Heart left ventricle (tissue), 16 donors: ENCODE data around the gene CASK. TPM values are rescaled to one million over a fixed set of nuclear protein-coding genes. Genes with fewer than 3 reads are reported as not detected.

Source experiments
- ATAC-seq, 4 donors: fragments of 200-7000 bp; cut with Tn5 transposase; one replicate each; pipeline ENCODE4 v1.9.1; 2020 to 2022; ENCODE audit warnings: moderate library complexity in 4 of 4, mild to moderate bottlenecking in 3 of 4, moderate number of reproducible peaks in 1 of 4
- DNase-seq, 5 donors: peaks; one replicate each; pipeline ENCODE4 v3.0.0-alpha.2; 2020
- H3K27ac ChIP-seq, 12 donors: fragments of 200-600 bp; sonication (generic) in 4 of 12; one replicate each; pipeline versions ENCODE4 v1.5.0 to v1.8.0; 2016 to 2022; ENCODE audit warnings: mild to moderate bottlenecking in 2 of 12
- H3K27me3 ChIP-seq, 9 donors: fragments of 200-600 bp; sonication (generic) in 2 of 9; one replicate each; pipeline versions ENCODE4 v1.5.1 to v1.8.0; 2016 to 2022; ENCODE audit warnings: mild to moderate bottlenecking in 3 of 9
- H3K36me3 ChIP-seq, 9 donors: fragments of 200-600 bp; sonication (generic) in 2 of 9; one replicate each; pipeline versions ENCODE4 v1.5.0 to v1.8.0; 2018 to 2022; ENCODE audit warnings: mild to moderate bottlenecking in 2 of 9
- H3K4me1 ChIP-seq, 12 donors: fragments of 200-600 bp; sonication (generic) in 4 of 12; one replicate each; pipeline versions ENCODE4 v1.5.0 to v1.8.0; 2016 to 2022; ENCODE audit warnings: mild to moderate bottlenecking in 3 of 12
- H3K4me3 ChIP-seq, 12 donors: fragments of 200-600 bp; sonication (generic) in 4 of 12; one replicate each; pipeline versions ENCODE4 v1.5.0 to v1.8.0; 2017 to 2022; ENCODE audit warnings: mild to moderate bottlenecking in 9 of 12, moderate library complexity in 4 of 12
- H3K9me3 ChIP-seq, 12 donors: fragments of 200-600 bp; sonication (generic) in 4 of 12; one replicate each; pipeline versions ENCODE4 v1.5.0 to v1.8.0; 2016 to 2022; ENCODE audit warnings: mild to moderate bottlenecking in 1 of 12
- CTCF ChIP-seq, 12 donors: fragments of 200-600 bp; sonication (generic) in 4 of 12; IDR thresholded peaks; one replicate each; pipeline versions ENCODE4 v1.5.0 to v1.8.0; 2018 to 2022; ENCODE audit warnings: antibody characterized with exemption in 12 of 12, mild to moderate bottlenecking in 5 of 12
- POLR2A ChIP-seq, 2 donors: fragments of 450-650 bp; IDR thresholded peaks; one replicate each; pipeline ENCODE4 v1.6.1; 2017; ENCODE audit warnings: antibody characterized with exemption in 2 of 2, mild to moderate bottlenecking in 2 of 2, moderate library complexity in 2 of 2
- WGBS, 4 donors: extraction: QIAGEN DNeasy Blood & Tissue Kit in 2 of 4; methylation state at CpG; one replicate each; pipeline versions ENCODE4 v1.1.5 to v1.1.7; 2013 to 2018; 5-methylcytosine and 5-hydroxymethylcytosine counted together
- intact Hi-C, 10 donors: fragments of 100-400 bp; cut with DNase I; formaldehyde crosslinking; loops; one replicate each; pipeline versions ENCODE4 v1.11.1 to v1.14.2; 2022
- polyA plus RNA-seq, 2 donors: library from polyadenylated mRNA; stranded (reverse); fragments of 200-250 nt; gene quantifications; one replicate each; pipeline ENCODE4 v1.2.3, GENCODE V29; 2013
- total RNA-seq, 9 donors: library from RNA; depleted of rRNA in 2 of 9; stranded (reverse); fragments of >200 nt in 2 of 9; fragmentation: NEBNext Ultra II Directional in 3 of 9; extraction: Animal tissue kit (Norgen Biotek cat#: 25700) in 3 of 9; gene quantifications; one replicate each; pipeline versions ENCODE4 v1.1.0 to v1.2.4, GENCODE V29; 2016 to 2023
- donor health status: ischemic (EF 13 %, LVEDD 7.1; RV severe dilation, severe dysfunction).
- donor health status: healthy with polysubstance abuse.
- donor health status: DM: no; HTN: yes; CAD: no.
- donor health status: DM: no; HTN: no; CAD: no.
- donor health status: ischemic (EF 25% LVEDD 6.9; RV normal size, moderate dysfunction).
- donor health status: ischemic (EF 25% LVEDD 5.7; RV mildly dilated, moderate dysfunction).
- donor health status: healthy.
- donor health status: DM: yes; HTN: yes; CAD: no.
- donor health status: ischemic (EF 35%, LVEDD 5.7; RV mildly dilated, moderate dysfunction).
- donor health status: nonischemic (EF 11% LVEDD 7.7; RV severe dilation, severe dysfunction).
- donor health status: DM: yes; HTN: yes; CAD: no.
- donor health status: PGD.
- donor health status: ischemic (EF 29% LVEDD 5.4; RV normal size, mild dysfunction).
- donor health status: nonischemic (EF 23%, LVEDD 6.1; RV moderate dilation, normal function).

CASK gene
- total and polyA plus RNA-seq, 11 donors, result 2.9 to 25.6 (median 13.6) TPM

GRCh38 chrX:41589634-41590270, 333.6 kb downstream of the CASK start:
- no peak for ATAC-seq

DNA sequence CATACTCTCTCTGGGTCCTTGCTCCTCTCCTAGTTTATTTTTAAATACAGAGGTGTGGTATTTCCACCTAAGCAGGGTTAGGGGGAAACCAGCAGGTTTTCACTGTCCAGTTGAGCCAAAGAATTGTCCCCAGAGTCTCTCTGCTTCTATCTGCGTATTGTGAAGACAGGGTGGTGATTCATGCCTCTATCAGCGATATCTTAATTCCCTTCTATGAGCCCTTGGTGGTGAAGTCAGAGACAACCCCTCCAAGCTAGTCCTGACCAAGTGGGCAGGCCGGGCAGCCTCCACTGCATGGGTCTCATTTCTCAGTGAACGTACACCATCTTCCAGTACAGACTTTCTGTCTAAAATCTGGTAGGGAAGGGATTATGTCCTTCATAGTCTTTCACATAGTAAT, 335.1 kb downstream of the CASK start:
- TF ChIP-seq CTCF (IDR thresholded peaks at IDR 0.05), result no peak
- TF ChIP-seq POLR2A (IDR thresholded peaks at IDR 0.05), result no peak
- no peak for ATAC-seq
- no peak overlapping the region for H3K27ac ChIP-seq
- H3K4me1 ChIP-seq, result no peaks in the 10 kb centered on the region
- WGBS, 4 donors, result 70 to 89% (median 77%) methylated on average over 4 of the region's 4 CpGs
- no peak overlapping the region for H3K4me3 ChIP-seq
- no peak for DNase-seq
- no peaks in the 10 kb centered on the region for H3K9me3 ChIP-seq
- peaks cover 0 to 10% (median 0%) of the 10 kb centered on the region in 9 donors for H3K36me3 ChIP-seq
- H3K27me3 ChIP-seq, result peaks cover 0 to 17% (median 0%) of the 10 kb centered on the region in 9 donors
- intact Hi-C loops, result no loop called here

More at GRCh38 chrX:41589634-41590270, 333.6 kb downstream of the CASK start:
- intact Hi-C loops, result no loop called here
- peak overlapping the region in 3 of 12 donors; percentile 19 to 37 (median 28) for H3K4me3 ChIP-seq
- no peaks in the 10 kb centered on the region for H3K4me1 ChIP-seq
- H3K27ac ChIP-seq, result no peak overlapping the region
- no peak for DNase-seq
- H3K9me3 ChIP-seq, result no peaks in the 10 kb centered on the region
- peaks cover 0 to 14% (median 0%) of the 10 kb centered on the region in 9 donors for H3K27me3 ChIP-seq
- H3K36me3 ChIP-seq, result peaks cover 0 to 10% (median 0%) of the 10 kb centered on the region in 9 donors
- TF ChIP-seq POLR2A (IDR thresholded peaks at IDR 0.05) (no peak), CTCF (IDR thresholded peaks at IDR 0.05) (no peak)
- 40 to 66% (median 53%) methylated on average over 5 of the region's 5 CpGs for WGBS, 4 donors

DNA sequence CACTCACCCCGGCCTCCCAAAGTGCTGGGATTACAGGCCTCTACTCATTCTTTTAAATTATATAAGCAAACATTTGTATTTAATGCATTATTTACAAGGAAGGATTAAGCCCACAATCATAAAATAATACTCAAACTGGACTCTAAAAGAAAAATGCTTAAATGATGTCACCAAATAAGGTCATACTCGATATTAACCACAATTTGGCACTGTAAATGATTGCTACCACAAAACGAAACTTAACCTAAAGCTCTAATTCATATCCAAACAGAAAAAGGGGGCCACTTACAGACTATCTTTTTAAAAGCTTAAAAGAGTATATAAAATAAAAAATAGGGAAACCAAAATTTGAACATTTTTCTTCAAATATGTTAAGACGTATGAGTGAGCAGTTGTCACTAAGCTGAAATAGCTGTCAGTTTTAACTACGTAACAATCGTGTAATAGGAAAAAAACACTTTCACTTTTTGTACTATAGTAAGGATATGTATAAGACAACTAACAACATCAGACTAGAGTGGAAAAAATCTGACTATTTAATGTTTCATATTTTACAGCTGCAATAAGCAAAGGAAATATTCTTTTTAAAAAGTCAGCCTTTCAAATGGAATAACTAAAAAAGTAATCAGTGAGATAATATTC, 342.8 kb downstream of the CASK start:
- DNase-seq (no peak), ATAC-seq (no peak)
- Histone ChIP-seq H3K9me3 (no peaks in the 10 kb centered on the region), H3K4me1 (no peaks in the 10 kb centered on the region), H3K36me3 (peaks cover 0 to 10% (median 0%) of the 10 kb centered on the region in 9 donors), H3K27ac (no peak overlapping the region), H3K27me3 (peaks cover 0 to 16% (median 0%) of the 10 kb centered on the region in 9 donors), H3K4me3 (peak overlapping the region in 1 of 12 donors; percentile 20)
- TF ChIP-seq POLR2A (IDR thresholded peaks at IDR 0.05) (no peak), CTCF (IDR thresholded peaks at IDR 0.05) (no peak)
- whole genome bisulfite sequencing, 4 donors, result 78 to 89% (median 80%) methylated on average over 6 of the region's 6 CpGs
- intact Hi-C loops, result no loop called here

DNA sequence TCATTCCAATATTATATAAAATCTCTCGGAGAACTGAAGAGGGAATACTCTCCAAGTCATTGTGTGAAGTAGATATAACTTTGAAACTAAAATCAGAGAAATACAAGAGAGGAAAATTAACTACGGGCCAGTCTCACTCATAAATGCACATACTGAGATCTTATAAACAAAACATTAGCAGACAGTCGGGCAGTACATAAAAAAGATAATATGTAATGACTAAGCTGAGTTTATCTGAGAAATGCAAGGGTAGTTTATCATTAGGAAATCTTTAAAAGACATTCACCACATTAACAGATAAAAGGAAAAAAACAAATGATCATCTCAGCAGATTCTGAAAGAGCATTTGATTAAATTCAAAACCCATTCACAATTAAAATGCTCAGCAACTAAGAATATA, 359.5 kb downstream of the CASK start:
- intact Hi-C loops, result loop anchor here in 1 of 10 donors (10.0 kb wide), 1 partner anchor 191 kb away; no protein-coding TSS in a partner anchor
- 70 to 75% (median 74%) methylated on average over 3 of the region's 3 CpGs for WGBS, 4 donors
- TF ChIP-seq POLR2A (IDR thresholded peaks at IDR 0.05), result no peak
- no peak for TF ChIP-seq CTCF (IDR thresholded peaks at IDR 0.05)
- DNase-seq (no peak), ATAC-seq (no peak)
- Histone ChIP-seq H3K27me3 (no peaks in the 10 kb centered on the region), H3K27ac (no peak overlapping the region), H3K36me3 (no peaks in the 10 kb centered on the region), H3K4me3 (no peak overlapping the region), H3K9me3 (no peaks in the 10 kb centered on the region), H3K4me1 (peaks cover 0 to 32% (median 2%) of the 10 kb centered on the region in 12 donors)
